HG03108 (cell line): Measurements from ENCODE around the gene AUTS2.

Experiments used
- ATAC-seq: cut with Tn5 transposase; IDR thresholded peaks from one replicate; pipeline ENCODE4 v1.9.1; 2021; ENCODE audit warnings: moderate library complexity; ENCODE audit not compliant: unreplicated experiment

AUTS2 gene

DNA sequence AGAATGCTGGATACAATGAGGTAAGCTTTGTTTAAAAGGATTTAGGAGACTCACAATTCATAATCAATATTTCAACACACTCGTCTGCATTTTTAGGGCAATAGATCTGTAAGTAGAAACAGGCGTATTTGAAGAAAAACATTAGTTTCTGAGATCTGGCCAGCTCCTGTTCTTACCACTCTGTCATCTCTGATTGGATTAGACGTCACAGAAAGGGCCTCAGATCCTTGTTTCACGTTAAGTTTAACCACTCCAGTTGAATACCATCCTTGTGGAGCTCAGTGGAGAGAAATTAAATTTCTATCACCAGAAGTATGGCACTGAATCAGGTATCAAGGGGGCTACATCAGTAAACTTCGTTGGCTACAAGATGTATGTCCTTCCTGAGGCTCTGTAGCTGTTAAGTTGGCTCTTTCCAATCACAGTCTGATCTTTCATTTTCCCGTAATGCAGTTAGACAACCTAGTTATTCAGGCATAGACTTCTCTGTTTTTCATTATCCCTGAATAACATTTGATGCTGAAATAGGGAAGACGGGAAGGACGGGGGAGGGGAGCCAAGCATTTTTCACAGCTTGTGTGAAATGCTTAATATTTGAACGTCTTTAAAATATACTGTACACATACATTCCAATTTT lies 874.4 kb downstream of the AUTS2 start:
- no peak for ATAC-seq

DNA sequence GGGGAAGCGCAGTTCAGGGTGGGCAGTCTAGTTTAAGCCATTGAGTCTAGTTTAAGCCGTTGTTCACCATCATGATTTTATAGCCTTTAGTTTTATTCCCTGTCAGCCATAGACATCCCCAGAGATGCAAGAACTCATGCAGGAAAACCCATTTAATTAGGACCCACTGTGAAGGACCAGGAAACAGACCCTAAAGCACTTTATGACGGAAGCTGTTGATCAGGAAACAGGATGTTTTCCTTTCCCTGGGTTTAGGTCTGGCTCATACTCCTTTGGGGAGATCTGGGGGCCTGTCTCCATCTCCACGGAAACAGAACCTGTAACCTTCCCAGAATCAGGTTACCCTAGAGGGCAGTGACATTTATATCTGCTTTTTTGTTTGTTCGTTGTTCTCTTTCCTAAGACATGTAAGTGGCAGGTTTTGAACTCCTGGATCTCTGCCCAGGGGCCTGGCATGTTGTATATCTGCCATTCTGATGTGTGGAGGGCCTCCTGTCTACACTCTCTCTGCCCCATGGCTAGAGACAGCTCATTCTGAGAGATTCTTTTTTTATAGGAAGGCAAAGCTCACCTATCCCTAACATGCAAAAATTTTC lies 876.5 kb downstream of the AUTS2 start:
- ATAC-seq = no peak

DNA sequence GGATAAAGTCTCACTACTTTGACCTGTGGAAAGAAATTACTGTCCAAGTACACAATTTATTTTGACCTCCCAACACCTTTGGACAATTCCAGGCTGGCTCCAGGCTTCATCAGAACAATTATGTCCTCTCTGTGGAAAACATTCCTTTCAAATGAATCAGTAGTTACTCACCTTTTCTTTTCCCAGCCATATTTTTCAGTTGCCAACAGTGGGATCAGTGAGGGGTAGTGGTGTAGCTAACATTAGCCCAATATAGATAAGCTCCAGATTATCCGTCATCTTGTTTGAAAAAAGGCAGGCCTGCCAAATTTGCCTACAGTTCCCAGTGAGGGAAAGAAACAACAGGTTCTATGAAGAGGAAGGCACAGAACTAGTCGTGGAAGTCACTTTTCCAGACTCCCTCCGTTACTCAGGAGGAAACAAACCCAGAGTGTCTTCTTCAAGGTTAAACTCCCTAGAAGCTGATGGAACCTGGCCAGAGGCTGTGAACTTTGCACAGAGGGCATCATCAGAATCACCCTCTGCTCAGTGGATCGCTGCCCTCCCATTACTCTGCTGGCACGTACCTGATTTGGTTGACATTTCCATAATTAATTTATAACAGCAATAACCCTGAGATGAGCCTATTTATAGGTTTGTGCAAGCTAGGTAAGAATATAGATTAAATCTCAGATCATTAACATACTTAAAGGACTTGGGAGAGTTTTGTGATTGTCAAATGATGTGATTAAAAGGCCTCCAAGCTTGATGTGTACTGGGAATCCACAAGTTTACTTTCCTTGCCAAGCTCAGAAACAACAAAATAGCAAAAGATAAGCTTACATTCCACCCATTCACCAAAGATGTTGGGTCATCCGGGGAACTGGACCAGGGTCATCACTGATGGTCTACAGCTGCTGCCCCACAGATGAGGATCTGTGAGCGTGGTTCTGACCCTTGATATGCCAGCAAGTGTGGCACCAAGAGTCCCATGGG lies 879.0 kb downstream of the AUTS2 start:
- ATAC-seq = no peak

- ATAC-seq = no peak
Observed at GRCh38 chr7:70479153-70480021, 881.1 kb downstream of the AUTS2 start.

DNA sequence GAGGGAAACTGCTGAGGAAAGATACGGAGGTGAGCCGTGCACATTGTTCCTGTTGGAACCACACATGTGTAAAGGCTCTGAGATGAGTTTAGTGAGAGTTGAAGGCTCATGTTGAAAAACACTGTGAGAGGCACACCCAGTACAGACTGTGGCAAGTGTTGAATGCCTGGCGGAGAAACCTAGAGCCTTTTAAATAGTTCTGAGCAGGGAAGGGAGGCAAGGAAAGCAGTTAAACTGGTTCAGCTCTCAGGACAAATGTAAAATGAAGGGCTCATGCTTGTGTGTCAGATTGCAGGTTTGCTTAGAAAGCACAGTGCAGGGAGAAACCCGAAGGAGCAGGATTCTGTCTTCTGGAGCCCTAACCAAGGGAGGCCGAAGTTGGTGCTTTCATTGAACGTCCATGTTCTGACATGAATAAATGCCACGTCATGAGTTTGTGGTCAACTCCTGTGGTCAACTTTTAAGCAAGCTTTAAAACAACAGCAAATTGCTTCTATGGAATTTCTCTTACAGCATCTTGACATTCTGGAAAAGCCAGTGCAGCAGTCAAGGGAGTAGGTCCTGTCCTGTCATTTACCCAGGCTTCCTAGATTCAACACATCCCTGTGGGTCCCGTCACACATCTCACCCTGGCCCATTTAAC lies 882.8 kb downstream of the AUTS2 start:
- no peak for ATAC-seq

- no peak for ATAC-seq
Observed at GRCh38 chr7:70481570-70482123, 883.4 kb downstream of the AUTS2 start.

DNA sequence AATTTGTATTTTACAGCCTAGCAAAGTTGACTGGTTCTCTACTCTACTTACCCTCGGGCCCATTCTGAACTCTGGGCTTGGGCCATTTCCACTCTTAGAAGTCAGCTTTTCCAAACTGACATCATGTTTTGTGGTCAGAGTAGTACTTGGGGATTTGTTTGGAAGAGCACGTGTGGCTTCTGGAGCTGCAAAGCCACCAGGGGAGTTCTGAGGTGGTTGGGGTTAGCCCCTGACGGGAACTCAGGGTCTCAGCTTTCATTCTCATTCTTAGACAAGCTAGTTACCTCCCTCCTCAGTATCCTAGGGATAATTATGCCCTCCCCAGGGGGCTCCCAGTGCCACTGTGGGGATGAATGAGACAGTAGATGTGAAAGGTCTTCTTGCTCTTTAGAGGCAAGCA lies 886.0 kb downstream of the AUTS2 start:
- ATAC-seq = no peak

DNA sequence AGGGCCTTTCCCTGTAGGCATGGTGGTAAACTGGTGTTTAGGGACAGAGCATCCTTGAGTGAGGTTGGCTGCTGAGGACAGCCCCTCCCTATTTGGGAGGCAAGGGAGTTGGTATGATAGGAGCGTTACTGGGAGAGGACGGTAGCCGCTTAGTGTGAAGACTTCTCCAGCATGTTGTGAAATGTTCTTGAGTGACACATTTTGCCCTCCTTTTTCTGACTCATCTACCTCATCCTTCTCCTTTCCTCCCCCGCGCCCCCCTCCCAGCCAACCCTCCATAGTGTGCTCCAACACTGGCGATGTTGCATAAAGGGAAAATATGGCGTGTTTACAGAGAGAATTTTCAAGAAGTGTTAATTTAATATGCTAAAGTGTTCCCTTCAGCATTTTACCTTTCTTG lies 888.7 kb downstream of the AUTS2 start:
- no peak for ATAC-seq

GRCh38 chr7:70487428-70487827 lies 889.2 kb downstream of the AUTS2 start:
- ATAC-seq = no peak

GRCh38 chr7:70487886-70488285 lies 889.6 kb downstream of the AUTS2 start:
- ATAC-seq = no peak

DNA sequence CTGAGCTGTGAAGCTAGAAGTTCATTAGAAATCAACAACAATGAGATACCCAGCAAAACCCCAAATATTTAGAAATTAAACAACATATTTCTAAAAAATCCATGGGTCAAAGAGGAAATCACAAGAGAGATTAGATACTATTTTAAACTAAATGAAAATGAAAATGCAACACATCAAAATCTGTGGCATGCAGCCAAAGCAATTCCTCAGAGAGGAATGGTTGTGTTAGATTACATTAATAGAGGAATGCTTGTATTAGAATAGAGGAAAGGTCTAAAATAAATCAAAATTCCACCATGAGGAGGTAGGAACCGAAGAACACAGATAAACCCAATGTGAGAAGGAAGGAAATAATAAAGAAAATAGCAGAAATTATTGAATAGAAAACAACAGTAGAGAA lies 891.5 kb downstream of the AUTS2 start:
- no peak for ATAC-seq

DNA sequence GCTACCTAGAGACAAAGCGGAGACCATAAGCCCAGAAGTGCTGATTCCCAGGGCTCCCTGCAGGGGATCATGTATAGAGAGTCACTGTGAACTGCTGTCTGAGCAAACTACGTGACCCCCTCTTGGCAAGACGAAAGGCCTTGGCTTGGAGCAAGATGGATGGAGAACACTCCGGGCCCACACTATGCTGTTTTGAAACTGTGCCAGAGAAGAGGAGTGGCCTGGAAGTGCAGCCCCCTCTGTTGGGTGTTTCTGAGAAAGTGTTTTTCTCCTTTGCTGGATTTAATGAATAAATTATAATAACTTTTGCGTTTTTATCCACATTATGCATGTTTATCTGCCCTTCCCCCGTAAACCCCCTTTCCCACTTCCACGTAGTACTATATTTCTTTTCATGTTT lies 894.4 kb downstream of the AUTS2 start:
- ATAC-seq = no peak

- ATAC-seq = no peak
Observed at GRCh38 chr7:70494225-70495032, 896.2 kb downstream of the AUTS2 start.

- no peak for ATAC-seq
Observed at GRCh38 chr7:70495033-70495376, 896.7 kb downstream of the AUTS2 start.

- ATAC-seq = no peak
Observed at GRCh38 chr7:70497793-70498192, 899.5 kb downstream of the AUTS2 start.

DNA sequence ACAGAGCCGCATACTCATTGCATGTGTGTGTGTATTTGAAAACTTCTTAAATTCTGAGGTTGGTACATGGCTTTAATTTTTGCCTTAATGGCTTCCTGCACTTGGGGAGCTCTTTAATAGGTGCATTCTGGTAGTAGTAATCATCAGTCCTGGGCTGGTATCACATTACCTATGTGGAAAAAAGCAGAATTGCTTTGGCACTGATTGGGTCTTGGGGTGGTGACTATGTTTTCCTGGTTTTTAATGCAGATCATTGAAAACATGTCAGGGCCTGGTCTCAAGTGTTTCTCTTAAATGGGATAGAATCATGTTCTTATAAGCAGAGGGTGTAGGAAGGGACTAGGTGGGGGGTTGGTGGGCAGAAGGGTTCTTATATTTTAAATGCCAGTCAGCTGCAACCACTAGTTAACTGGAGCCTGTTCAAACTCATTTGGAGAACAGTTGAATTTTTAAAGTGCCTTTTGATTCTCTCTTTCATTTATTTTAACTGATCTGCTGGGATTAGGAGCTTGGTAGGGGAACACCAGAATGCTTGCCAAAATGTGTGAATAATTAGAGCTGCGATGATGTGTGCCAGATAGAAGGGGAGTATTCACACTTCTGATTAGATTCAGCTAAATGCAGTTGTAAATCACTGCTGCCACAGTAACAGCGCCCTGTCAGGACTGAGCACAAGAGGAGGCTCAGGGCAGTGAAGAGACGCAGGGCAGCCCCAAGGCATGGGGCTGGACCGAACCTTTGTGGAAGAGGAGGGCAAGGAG lies 900.1 kb downstream of the AUTS2 start:
- no peak for ATAC-seq

DNA sequence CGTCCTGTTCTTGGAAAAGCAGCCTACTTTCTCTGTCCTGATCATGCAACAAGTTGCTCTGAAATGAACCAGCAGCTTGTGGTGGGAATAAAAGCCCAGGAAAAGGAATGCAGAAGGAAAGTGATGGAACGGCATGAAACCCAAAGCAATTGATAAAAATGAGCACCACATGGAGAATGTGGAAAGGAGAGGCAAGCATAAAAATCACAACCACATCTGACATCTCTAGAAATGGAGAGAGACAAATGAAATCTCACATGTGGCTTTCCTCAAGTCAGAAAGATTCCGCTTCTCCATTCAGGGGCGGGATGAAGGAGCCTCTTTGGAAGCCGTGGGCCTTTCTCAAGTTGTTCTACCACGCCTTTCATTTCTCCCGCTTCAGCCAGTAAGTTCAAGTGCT lies 902.0 kb downstream of the AUTS2 start:
- no peak for ATAC-seq

GRCh38 chr7:70502117-70502863 lies 904.0 kb downstream of the AUTS2 start:
- no peak for ATAC-seq
